GM18909 (cell line): ENCODE data around the gene ICAM4.

ENCODE experiments used
- ATAC-seq: cut with Tn5 transposase; IDR thresholded peaks from one replicate; pipeline ENCODE4 v1.9.1; 2021; ENCODE audit warnings: mild to moderate bottlenecking; ENCODE audit not compliant: unreplicated experiment, poor library complexity

The ICAM4 gene

DNA sequence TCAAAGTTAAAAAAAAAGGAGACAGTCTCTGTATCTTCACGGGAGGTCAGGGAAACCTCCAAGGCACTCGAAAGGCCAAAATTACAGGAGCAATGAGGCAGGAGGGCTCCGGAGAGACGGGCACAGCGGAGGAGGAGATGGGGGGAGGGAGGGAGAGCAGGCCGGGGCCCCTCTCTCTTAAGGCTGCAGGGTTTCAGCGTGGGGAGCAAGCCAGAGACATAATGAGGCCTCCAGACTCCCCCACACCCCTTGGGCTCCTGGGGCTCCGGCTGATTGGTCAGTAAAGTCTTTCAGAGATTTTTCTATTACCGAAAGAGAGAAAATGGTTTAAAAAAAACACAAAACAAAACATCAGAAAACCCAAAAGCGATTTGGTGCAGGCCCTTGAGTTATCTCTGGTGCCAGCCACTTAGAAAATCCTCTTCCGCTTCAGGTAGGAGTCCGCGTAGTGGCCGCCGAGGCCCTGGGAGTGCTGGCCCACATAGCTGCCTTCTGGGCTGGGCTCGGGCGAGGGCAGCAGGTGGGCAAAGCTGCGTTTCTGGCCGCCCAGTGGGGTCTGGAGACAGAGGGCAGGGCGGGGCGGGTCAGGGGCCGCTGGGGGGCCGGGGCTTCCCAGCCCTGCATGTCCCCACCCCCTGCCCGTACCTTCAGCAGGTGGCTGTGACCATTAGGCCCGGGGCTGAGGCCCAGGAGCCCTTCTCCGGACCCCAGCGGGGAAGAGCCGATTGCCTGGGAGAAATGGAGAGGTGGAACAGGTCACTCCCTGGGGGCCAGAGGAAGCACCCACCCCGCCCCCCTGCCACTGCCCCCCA, 30.5 kb downstream of the ICAM4 start:
- no peak for ATAC-seq

DNA sequence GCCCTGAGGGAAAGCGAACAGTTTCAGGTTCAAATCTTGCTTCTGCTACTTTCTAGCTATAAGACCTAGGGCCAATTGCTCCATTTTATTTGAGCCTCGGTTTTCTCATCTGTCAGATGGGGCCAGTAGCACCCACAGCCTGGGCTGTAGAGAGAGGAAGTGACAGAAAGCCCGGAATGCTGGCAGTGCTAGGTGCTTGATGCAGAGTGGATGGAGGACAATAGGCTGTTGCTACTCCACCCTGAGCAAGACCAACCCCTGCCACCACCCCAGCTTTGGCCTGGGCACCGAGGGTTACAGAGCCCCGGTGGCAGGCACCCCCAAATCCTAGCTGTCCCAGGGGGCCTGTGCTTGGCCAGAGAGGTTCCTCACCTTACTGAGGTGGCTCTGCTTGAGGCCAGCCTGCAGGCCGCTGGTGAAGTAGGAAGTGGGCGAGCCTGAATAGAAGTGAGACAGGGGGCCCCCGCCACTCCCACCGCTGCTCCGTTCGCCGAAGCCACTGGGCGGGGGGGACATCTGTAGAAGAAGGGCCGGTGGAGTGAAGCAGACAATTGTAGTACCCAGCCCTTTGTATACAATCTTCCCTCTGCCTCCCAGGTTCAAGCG, 31.2 kb downstream of the ICAM4 start:
- ATAC-seq = no peak

DNA sequence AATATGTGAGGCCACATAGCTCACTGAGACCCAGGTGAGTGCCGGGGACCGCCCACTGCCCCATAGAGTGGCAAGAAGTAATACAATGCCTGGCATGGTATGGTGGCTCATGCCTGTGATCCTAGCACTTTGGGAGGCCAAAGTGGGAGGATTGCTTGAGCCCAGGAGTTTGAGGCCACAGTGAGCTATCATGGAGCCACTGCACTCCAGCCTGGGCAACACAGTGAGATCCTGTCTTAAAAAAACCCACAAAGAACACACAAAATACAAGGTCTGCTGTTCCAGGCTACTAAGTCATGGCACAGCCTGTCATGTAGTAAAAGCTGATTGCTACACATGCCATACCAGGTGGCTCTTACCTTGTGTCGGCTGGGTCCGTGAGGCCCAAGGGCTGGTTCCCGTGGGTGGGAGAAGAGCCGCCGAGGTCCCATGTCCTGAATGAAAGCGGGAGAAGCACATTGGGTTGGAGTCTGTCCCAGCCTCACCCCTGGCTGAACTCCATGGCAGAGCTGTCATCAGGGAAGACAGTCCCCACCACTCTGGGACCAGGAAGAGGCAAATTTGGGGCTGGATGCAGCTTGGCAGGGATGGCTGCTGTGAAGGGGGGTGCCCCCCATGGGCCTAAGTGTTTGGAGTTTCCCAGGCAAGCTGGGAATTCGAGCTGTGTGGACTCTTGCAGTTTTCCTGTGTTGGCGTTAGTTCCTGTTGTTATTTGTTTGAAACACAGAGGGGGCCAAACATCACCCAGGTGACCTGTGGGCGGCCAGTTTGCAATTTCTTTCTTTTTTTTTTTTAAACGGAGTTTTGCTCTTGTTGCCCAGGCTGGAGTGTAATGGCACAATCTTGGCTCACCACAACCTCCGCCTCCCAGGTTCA, 32.3 kb downstream of the ICAM4 start:
- ATAC-seq = no peak

- ATAC-seq = no peak
These were observed 34.1 kb downstream of the ICAM4 start for GRCh38 chr19:10320602-10321416.

DNA sequence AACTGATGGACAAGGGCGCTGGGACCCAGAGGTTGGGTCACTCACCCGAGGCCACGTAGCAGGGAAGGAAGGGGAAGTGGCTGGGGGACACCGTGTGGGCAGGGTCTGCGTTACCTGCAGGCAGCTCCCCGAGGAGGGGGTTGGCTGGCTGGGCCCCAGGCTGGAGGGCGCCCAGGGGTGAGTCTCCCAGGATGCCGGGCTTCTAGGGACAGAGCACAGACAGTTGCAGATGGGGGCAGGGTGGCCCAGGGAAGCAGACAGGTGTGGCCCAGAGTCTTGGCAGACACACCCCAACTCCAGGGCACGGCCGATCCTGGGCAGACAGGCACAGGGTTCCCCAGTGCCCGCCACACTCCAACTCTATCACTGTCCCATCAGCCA, 34.7 kb downstream of the ICAM4 start:
- ATAC-seq = no peak

DNA sequence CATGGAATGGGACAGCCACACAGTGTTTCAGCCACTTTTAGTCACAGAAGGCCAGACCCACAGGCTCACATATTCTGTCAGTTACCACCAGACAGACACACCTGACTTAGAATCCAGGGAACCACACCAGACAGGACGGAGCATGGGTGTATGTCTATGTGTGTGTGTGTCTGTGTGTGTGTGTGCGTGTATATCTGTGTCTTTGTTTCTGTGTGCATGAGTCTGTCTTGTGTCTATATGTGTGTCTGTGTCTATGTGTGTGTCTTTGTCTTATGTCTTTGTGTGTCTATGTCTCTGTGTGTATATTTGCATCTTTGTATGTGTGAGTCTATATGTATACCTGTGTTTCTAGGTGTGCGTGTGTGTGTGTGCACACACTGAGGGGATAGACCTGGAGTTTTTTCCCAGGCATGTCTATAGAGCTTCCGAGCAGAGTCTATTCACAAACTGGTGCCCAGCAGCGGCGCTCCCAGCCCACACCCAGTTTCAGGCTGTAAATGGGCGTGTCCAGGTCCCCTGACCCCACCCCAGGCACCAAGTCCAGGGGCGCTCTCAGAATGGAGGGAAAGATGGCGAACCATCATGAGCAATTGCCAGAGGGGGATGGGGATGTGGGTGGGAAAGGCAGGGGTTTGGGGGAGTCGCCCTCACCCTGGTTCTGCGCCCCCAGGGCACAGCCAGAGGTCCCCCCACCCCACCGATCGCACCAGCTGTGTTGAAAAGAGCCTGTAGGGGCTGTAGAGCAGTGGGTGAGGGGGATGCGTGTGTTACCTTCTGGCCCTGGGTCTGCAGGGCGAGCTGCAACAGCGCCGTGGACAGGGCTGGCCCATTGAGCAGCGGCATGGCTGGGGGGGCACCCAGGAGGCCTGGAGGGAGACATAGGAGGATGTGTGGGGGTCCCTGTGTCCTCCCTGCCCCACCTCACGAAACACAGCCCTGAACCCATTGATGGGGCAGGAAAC, 35.4 kb downstream of the ICAM4 start:
- ATAC-seq = no peak

GRCh38 chr19:10325732-10326131, 39.0 kb downstream of the ICAM4 start:
- no peak for ATAC-seq

- no peak for ATAC-seq
These were observed 41.0 kb downstream of the ICAM4 start for GRCh38 chr19:10327793-10328192.

GRCh38 chr19:10328558-10329429, 42.0 kb downstream of the ICAM4 start:
- ATAC-seq = no peak

GRCh38 chr19:10329555-10329954, 42.8 kb downstream of the ICAM4 start:
- no peak for ATAC-seq

DNA sequence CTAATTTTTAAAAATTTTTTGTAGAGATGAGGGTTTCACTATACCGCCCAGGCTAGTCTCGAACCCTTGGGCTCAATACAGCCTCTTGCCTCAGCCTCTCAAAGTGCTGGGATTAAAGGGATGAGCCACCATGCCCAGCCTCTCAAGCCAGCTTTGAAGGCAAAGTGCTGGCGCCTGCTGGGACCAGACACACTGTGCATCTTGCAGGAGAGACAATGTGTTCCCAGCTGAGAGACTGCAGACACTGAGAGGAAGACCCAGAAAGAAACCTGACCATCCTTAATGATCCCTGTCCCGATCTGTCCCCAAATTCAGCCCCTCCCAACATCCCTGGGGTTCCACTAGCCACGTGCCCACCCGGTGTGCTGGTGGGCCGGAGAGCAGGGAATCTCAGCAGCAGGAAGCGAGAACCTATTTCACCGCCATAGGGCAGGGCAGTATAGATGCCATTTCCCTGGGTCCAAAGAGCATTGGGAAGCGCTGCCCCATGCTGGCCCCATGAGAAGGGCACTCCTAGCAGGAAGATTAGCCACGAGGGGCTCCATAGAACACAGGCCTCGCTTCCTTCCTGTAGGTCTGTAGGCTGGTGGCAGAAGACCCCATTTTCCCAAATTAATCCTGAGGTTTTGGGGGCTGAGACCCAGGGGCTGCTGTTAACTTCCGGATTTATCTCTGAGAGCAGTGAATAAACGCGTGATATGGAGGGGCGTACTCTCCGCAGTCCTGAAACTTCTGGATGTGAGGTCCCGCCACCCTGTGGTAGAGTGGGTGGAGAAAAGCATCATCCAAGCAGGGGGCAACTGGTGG, 45.6 kb downstream of the ICAM4 start:
- ATAC-seq = no peak

DNA sequence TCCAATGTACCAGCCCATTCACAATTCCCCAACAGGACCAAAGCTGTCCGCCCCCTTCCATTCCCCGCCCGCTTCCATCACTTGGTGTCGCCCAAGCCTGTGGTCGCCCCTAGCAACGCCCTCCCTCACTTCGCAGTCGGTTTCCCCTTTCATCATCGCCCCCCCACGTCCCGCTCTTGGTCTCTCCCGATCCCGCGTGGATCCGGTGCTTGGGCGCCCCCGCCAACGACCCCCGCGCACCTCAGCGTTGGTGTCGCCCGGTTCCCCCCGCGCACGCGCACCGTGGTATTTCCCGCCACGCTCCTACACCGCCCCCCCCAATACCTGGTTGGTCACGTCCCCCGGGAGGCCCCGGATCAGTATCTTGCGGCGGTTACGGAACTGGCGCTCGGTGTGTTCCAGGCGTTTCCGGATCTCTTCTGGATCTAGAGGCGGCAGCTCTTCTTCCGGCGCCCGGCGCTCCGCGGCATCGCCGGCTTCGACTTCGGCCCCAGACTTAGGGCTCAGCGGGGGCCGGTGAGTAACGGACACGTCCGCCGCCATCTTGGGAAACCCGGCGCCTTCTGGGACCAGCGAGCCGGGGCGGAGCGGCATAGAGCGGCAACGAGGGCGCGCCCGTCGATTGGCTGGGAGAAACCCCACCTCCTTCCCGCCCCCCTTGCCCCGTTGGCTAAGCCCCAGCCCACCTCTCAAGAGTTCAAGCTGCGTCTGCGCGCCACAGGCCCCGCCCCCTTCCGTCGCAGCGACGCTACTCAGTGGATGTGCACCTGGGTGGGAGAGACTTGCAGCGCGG, 46.4 kb downstream of the ICAM4 start, which contains the start of gene RAVER1:
Gene RAVER1, minus strand, starts transcription at position 565 of the 793 bp plus-strand sequence. Its CDS starts 22 bp downstream, at position 543.
- peak; percentile 87 for ATAC-seq

DNA sequence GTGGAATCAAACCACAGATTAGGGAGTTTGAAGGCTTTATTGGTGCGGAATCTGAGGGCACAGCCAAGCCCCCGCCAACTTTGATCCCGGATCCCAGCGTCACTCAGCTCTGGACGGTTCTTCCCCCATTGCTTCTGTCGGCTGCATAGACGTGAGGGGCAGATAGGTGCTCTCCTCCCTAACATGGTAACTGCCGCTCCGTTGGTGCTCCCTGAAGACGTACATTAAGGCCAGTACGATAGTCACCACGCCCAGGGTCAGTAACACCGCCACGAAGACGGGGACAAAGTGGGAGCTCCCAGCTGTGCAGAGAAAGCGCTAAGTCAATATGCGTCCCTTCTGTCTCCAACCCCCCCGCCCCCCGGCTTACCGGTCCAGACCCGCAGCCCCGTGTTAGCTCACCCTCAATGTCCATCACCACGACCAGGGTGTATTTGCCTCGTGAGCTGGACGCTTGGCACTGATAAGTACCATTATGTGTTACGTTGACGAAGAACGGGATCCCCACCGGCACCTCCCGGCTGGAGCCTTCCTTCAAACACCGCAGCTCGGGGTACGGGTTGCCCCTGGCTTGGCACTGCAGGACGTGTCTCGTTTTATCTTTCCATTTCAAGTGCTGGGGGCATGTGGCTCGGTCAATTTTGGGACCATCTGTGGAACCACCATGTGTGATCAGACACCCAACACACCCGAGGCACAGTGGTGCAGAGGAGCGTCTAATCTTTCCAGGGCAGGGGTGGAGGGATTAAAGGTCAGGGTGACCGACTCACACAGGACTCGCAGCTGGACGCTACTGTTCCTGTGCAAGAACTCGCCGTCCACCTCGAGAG, 47.2 kb downstream of the ICAM4 start:
- peak; percentile 5 for ATAC-seq

GRCh38 chr19:10334588-10335351, 48.0 kb downstream of the ICAM4 start:
- no peak for ATAC-seq
